ENCODE results near the gene CIC. TPM values are rescaled to one million over a fixed set of nuclear protein-coding genes. Genes with fewer than 3 reads are reported as not detected.

Gene CIC
- total RNA-seq, 1 donor from 2014 or later: 67.9 TPM

- peak; percentile 86 for DNase-seq (ENCODE audit: low read depth)
Measured at GRCh38 chr19:42244347-42245220, 24.5 kb upstream of the CIC start.

GRCh38 chr19:42245231-42245630 lies 23.8 kb upstream of the CIC start:
- no peak for DNase-seq (ENCODE audit: low read depth)

- DNase-seq (ENCODE audit: low read depth): peak; percentile 43
Measured at GRCh38 chr19:42246143-42246921, 22.7 kb upstream of the CIC start.

- DNase-seq (ENCODE audit: low read depth): no peak
Measured at GRCh38 chr19:42246922-42247639, 22.0 kb upstream of the CIC start.

GRCh38 chr19:42247640-42248199 lies 21.3 kb upstream of the CIC start:
- DNase-seq (ENCODE audit: low read depth): no peak

- DNase-seq (ENCODE audit: low read depth): no peak
Measured at GRCh38 chr19:42248270-42249148, 20.5 kb upstream of the CIC start.

- DNase-seq (ENCODE audit: low read depth): no peak
Measured at GRCh38 chr19:42249149-42249750, 19.8 kb upstream of the CIC start.

- no peak for DNase-seq (ENCODE audit: low read depth)
Measured at GRCh38 chr19:42249769-42250168, 19.3 kb upstream of the CIC start.

GRCh38 chr19:42250183-42250665 lies 18.8 kb upstream of the CIC start:
- no peak for DNase-seq (ENCODE audit: low read depth)

GRCh38 chr19:42250666-42251531 lies 18.2 kb upstream of the CIC start:
- no peak for DNase-seq (ENCODE audit: low read depth)

GRCh38 chr19:42251572-42252358 lies 17.3 kb upstream of the CIC start:
- DNase-seq (ENCODE audit: low read depth): no peak

GRCh38 chr19:42252365-42253244 lies 16.4 kb upstream of the CIC start:
- DNase-seq (ENCODE audit: low read depth): no peak

GRCh38 chr19:42253245-42254088 lies 15.6 kb upstream of the CIC start:
- DNase-seq (ENCODE audit: low read depth): no peak

- no peak for DNase-seq (ENCODE audit: low read depth)
Measured at GRCh38 chr19:42254089-42254849, 14.8 kb upstream of the CIC start.

- peak; percentile 58 for DNase-seq (ENCODE audit: low read depth)
Measured at GRCh38 chr19:42254850-42255765, 13.9 kb upstream of the CIC start, which contains the start of gene ERF. ERF (minus strand) TSS chr19:42255128; CDS start chr19:42254999, 129 bp downstream.

Measured in renal cortical epithelial cell (primary cell).